GM23338 (cell line): Measurements from ENCODE around the gene TUBA4B.

ENCODE experiments used
- CREB1 ChIP-seq: fragments of 250-450 bp; sonication (Bioruptor Pico); IDR thresholded peaks from 2 replicates; pipeline ENCODE4 v1.5.0; 2020; ENCODE audit warnings: low read depth, mild to moderate bottlenecking, moderate library complexity
- JUNB ChIP-seq: IDR thresholded peaks from one replicate; pipeline ENCODE4 v1.6.1; 2016; ENCODE audit warnings: antibody characterized with exemption; ENCODE audit not compliant: unreplicated experiment
- REST ChIP-seq: IDR thresholded peaks from one replicate; pipeline ENCODE4 v1.6.1; 2018; ENCODE audit warnings: antibody characterized with exemption; ENCODE audit not compliant: unreplicated experiment
- TF ChIP-seq, protein P1 (sequence below), 2 experiments: fragments of 200-600 bp in 1 of 2; sonication (generic) in 1 of 2; conservative IDR thresholded peaks; 2 replicates each; pipeline versions ENCODE4 v1.5.1 to v1.6.1; 2016 to 2017; ENCODE audit warnings: antibody characterized with exemption in 2 of 2, low read depth in 2 of 2, mild to moderate bottlenecking in 2 of 2, moderate library complexity in 1 of 2

DNA sequence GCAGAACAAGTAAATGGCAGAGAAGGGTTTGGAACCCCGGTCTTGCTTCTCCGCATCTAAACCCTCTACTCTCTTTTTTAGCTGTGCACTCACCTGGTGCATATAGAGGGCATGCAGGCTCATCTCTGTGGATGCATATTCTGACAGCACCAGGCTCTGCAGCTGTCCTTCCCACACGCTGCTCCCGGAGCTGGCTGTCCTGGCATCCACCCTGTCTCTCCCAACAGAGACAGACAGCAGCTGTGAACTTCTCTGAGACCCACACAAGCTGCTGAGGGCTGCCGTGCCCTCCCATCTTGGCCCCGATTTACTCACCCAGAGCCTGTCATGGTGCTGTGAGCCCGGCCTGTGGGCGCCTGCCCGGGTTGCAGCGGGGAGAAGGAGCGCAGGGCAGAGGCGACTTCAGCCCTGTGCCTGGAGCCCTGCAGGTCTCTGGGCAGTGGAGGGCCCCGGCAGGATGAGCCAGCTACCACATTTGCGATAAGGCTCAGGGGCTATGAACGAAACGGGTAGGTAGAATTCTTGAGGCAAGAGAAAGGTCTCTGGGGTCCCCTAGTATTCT lies 31.0 kb upstream of the TUBA4B start:
- TF ChIP-seq, protein P1, sequence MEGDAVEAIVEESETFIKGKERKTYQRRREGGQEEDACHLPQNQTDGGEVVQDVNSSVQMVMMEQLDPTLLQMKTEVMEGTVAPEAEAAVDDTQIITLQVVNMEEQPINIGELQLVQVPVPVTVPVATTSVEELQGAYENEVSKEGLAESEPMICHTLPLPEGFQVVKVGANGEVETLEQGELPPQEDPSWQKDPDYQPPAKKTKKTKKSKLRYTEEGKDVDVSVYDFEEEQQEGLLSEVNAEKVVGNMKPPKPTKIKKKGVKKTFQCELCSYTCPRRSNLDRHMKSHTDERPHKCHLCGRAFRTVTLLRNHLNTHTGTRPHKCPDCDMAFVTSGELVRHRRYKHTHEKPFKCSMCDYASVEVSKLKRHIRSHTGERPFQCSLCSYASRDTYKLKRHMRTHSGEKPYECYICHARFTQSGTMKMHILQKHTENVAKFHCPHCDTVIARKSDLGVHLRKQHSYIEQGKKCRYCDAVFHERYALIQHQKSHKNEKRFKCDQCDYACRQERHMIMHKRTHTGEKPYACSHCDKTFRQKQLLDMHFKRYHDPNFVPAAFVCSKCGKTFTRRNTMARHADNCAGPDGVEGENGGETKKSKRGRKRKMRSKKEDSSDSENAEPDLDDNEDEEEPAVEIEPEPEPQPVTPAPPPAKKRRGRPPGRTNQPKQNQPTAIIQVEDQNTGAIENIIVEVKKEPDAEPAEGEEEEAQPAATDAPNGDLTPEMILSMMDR (conservative IDR thresholded peaks at IDR 0.05; ENCODE audit: low read depth in 2 of 2), result no peak
- no peak for TF ChIP-seq JUNB
- TF ChIP-seq REST, result no peak
- no peak for TF ChIP-seq CREB1 (CRISPR knock-in tag)
